A673 (cell line): ENCODE results near the gene MCM9. TPM values are rescaled to one million over a fixed set of nuclear protein-coding genes. Genes with fewer than 3 reads are reported as not detected.

Experiments used
- BruUV-seq: library from RNA; stranded (reverse); fragments of 400-500 nt; replicated peaks from 2 replicates; lab custom pipeline; 2021; lab: Mats Ljungman, UMichigan
- CTCF ChIA-PET: fragments of 300-600 bp; sonication (Branson Sonifier 250); formaldehyde crosslinking; loops from one replicate; lab custom pipeline; 2022; ENCODE audit warnings: antibody characterized with exemption; lab: Charles Lee
- POLR2A ChIA-PET: fragments of 300-600 bp; sonication (Branson Sonifier 250); formaldehyde crosslinking; loops from one replicate; lab custom pipeline; 2022; ENCODE audit warnings: antibody characterized with exemption; ENCODE audit not compliant: low non-redundant PET; lab: Charles Lee
- DNase-seq: peaks from one replicate; pipeline ENCODE4 v3.0.0-alpha.2; 2015; ENCODE audit warnings: low spot score
- H3K27ac ChIP-seq: fragments of 200-600 bp; sonication (generic); 2 replicates; pipeline ENCODE4 v1.5.1; 2016; ENCODE audit warnings: mixed run types, low read depth, mild to moderate bottlenecking, mixed read lengths, antibody characterized with exemption, low read length; ENCODE audit not compliant: poor library complexity, severe bottlenecking
- H3K27me3 ChIP-seq: fragments of 200-600 bp; sonication (generic); replicated peaks from 2 replicates; pipeline ENCODE4 v1.6.1; 2017; ENCODE audit warnings: mixed run types, low read depth, mild to moderate bottlenecking, mixed read lengths, antibody characterized with exemption, low read length; ENCODE audit not compliant: insufficient read depth, poor library complexity
- H3K36me3 ChIP-seq: fragments of 200-600 bp; sonication (generic); 2 replicates; pipeline ENCODE4 v1.6.1; 2016; ENCODE audit warnings: mixed run types, mild to moderate bottlenecking, mixed read lengths, antibody characterized with exemption, low read length; ENCODE audit not compliant: insufficient read depth, poor library complexity, severe bottlenecking
- H3K4me1 ChIP-seq: fragments of 200-600 bp; sonication (generic); 2 replicates; pipeline ENCODE4 v1.6.1; 2017; ENCODE audit warnings: mixed run types, mild to moderate bottlenecking, mixed read lengths, antibody characterized with exemption, low read length; ENCODE audit not compliant: insufficient read depth, poor library complexity, severe bottlenecking
- H3K4me3 ChIP-seq: fragments of 200-600 bp; sonication (generic); 2 replicates; pipeline ENCODE4 v1.5.1; 2016; ENCODE audit warnings: low read depth, mixed run types, mild to moderate bottlenecking, mixed read lengths, low read length; ENCODE audit not compliant: poor library complexity, severe bottlenecking
- H3K9me3 ChIP-seq: fragments of 200-600 bp; sonication (generic); 2 replicates; pipeline ENCODE4 v1.6.1; 2016; ENCODE audit warnings: mixed run types, low read depth, mild to moderate bottlenecking, mixed read lengths, antibody characterized with exemption, low read length; ENCODE audit not compliant: poor library complexity, severe bottlenecking
- CTCF ChIP-seq: fragments of 300-800, 200-600 bp; sonication (generic); conservative IDR thresholded peaks from 2 replicates; pipeline ENCODE4 v1.5.1; 2017; ENCODE audit warnings: low read depth, mild to moderate bottlenecking, antibody characterized with exemption, low read length, moderate library complexity, mixed read lengths
- EZH2 ChIP-seq: fragments of 200-600 bp; sonication (generic); IDR thresholded peaks from 2 replicates; pipeline ENCODE4 v1.6.1; 2017; ENCODE audit warnings: borderline replicate concordance, low read depth, mild to moderate bottlenecking, mixed read lengths, antibody characterized with exemption, low read length; ENCODE audit not compliant: poor library complexity, severe bottlenecking
- intact Hi-C: fragments of 100-400 bp; cut with micrococcal nuclease; formaldehyde crosslinking; loops from one replicate; pipeline ENCODE4 v1.10.0; 2022; ENCODE audit not compliant: unreplicated experiment
- total RNA-seq: library from RNA; stranded (reverse); gene quantifications from 2 replicates; pipeline ENCODE4 v1.2.3, GENCODE V29; 2021

MCM9 gene
- total RNA-seq, 1 experiment from 2014 or later, result 16.9 TPM

- ChIA-PET CTCF (no interaction called here), POLR2A (no interaction called here)
- BruUV-seq, result no TSS peak
- Histone ChIP-seq H3K4me1 (no peaks in the 10 kb centered on the region), H3K27ac (no peak overlapping the region), H3K36me3 (no peaks in the 10 kb centered on the region), H3K9me3 (no peaks in the 10 kb centered on the region), H3K27me3 (no peaks in the 10 kb centered on the region), H3K4me3 (no peak overlapping the region)
- no peak for DNase-seq
- intact Hi-C loops, result no loop called here
- no peak for TF ChIP-seq CTCF
- no peak for TF ChIP-seq EZH2
Measured at GRCh38 chr6:118862443-118862842, 72.5 kb downstream of the MCM9 start.

- H3K4me3 ChIP-seq, result no peak overlapping the region
- TF ChIP-seq EZH2 (no peak), CTCF (no peak)
- intact Hi-C loops, result no loop called here
- CTCF ChIA-PET, result no interaction called here
- DNase-seq, result no peak
- H3K27me3 ChIP-seq, result no peaks in the 10 kb centered on the region
- H3K9me3 ChIP-seq, result no peaks in the 10 kb centered on the region
- no peak overlapping the region for H3K27ac ChIP-seq
- POLR2A ChIA-PET, result no interaction called here
- no TSS peak for BruUV-seq
- no peaks in the 10 kb centered on the region for H3K4me1 ChIP-seq
- no peaks in the 10 kb centered on the region for H3K36me3 ChIP-seq
Measured at GRCh38 chr6:118860880-118861279, 74.1 kb downstream of the MCM9 start.

GRCh38 chr6:118860363-118860762, 74.6 kb downstream of the MCM9 start:
- no peak for DNase-seq
- Histone ChIP-seq H3K36me3 (no peaks in the 10 kb centered on the region), H3K9me3 (no peaks in the 10 kb centered on the region), H3K27ac (no peak overlapping the region), H3K27me3 (no peaks in the 10 kb centered on the region), H3K4me1 (no peaks in the 10 kb centered on the region), H3K4me3 (no peak overlapping the region)
- ChIA-PET CTCF (no interaction called here), POLR2A (no interaction called here)
- no peak for TF ChIP-seq EZH2
- TF ChIP-seq CTCF, result no peak
- intact Hi-C loops, result no loop called here
- no TSS peak for BruUV-seq
